HepG2 (cell line): Measurements from ENCODE around the gene TCF19.

Experiments used
- AGO2 ChIP-seq: fragments of 200-400 bp; formaldehyde crosslinking; optimal IDR thresholded peaks from 2 replicates; pipeline ENCODE3; 2017; ENCODE audit warnings: mild to moderate bottlenecking, low read depth, low read length, moderate library complexity
- ATF3 ChIP-seq: sonication (generic); formaldehyde crosslinking; IDR thresholded peaks from 2 replicates; pipeline ENCODE4 v1.4.0; 2020; ENCODE audit warnings: missing genetic modification reagents
- CTCF ChIP-seq: sonication (generic); formaldehyde crosslinking; IDR thresholded peaks from 2 replicates; pipeline ENCODE4 v1.5.0; 2020; ENCODE audit warnings: mild to moderate bottlenecking, missing genetic modification reagents, moderate library complexity
- EZH2 ChIP-seq: conservative IDR thresholded peaks from 2 replicates; pipeline ENCODE4 v1.6.1; 2012; ENCODE audit warnings: mild to moderate bottlenecking, low read depth, low read length, moderate library complexity
- GATAD2A ChIP-seq: IDR thresholded peaks from 2 replicates; pipeline ENCODE4 v1.6.1; 2016
- MYNN ChIP-seq: sonication (generic); formaldehyde crosslinking; IDR thresholded peaks from 2 replicates; pipeline ENCODE4 v1.4.0; 2020; ENCODE audit warnings: mild to moderate bottlenecking, low read depth, missing genetic modification reagents
- NFE2L1 ChIP-seq: sonication (generic); formaldehyde crosslinking; IDR thresholded peaks from 2 replicates; pipeline ENCODE4 v1.4.0; 2020; ENCODE audit warnings: missing genetic modification reagents, mild to moderate bottlenecking, borderline replicate concordance
- PTBP1 ChIP-seq: fragments of 200-400 bp; formaldehyde crosslinking; IDR thresholded peaks from 2 replicates; pipeline ENCODE4 v1.6.1; 2018; ENCODE audit warnings: low read length, low read depth; ENCODE audit not compliant: poor library complexity, severe bottlenecking
- REST ChIP-seq, 2 experiments: IDR thresholded peaks; 2 replicates each; pipeline ENCODE4 v1.6.1; 2011 to 2012; ENCODE audit warnings: low read length in 2 of 2, borderline replicate concordance in 1 of 2, low read depth in 1 of 2, mild to moderate bottlenecking in 1 of 2, moderate library complexity in 1 of 2
- SUZ12 ChIP-seq: fragments of 150-350 bp; IDR thresholded peaks from 2 replicates; pipeline ENCODE4 v1.6.1; 2014; ENCODE audit warnings: low read depth, low read length
- ZBTB4 ChIP-seq: sonication (generic); formaldehyde crosslinking; IDR thresholded peaks from 2 replicates; pipeline ENCODE4 v1.4.0; 2020; ENCODE audit warnings: missing genetic modification reagents, mild to moderate bottlenecking, borderline replicate concordance
- ZNF224 ChIP-seq: sonication (generic); formaldehyde crosslinking; IDR thresholded peaks from 2 replicates; pipeline ENCODE4 v1.5.0; 2020; ENCODE audit warnings: mild to moderate bottlenecking, missing genetic modification reagents
- ZNF24 ChIP-seq: fragments of 450-650 bp; IDR thresholded peaks from 2 replicates; pipeline ENCODE4 v1.6.1; 2017; ENCODE audit warnings: antibody characterized with exemption, mild to moderate bottlenecking
- ZNF3 ChIP-seq: IDR thresholded peaks from 2 replicates; pipeline ENCODE4 v1.7.0; 2017; ENCODE audit warnings: inconsistent platforms

GRCh38 chr6:31163922-31164321 lies 5.5 kb downstream of the TCF19 start:
- TF ChIP-seq ZBTB4 (CRISPR knock-in tag) (no peak), SUZ12 (no peak), ZNF24 (no peak), NFE2L1 (CRISPR knock-in tag) (no peak), ATF3 (CRISPR knock-in tag) (no peak), CTCF (CRISPR knock-in tag) (no peak), EZH2 (no peak), PTBP1 (no peak), MYNN (CRISPR knock-in tag) (no peak), ZNF224 (CRISPR knock-in tag) (no peak), AGO2 (no peak), REST (IDR thresholded peaks at IDR 0.05; ENCODE audit: borderline replicate concordance in 1 of 2, low read depth in 1 of 2, low read length in 2 of 2) (no peak), GATAD2A (CRISPR knock-in tag) (no peak), ZNF3 (CRISPR knock-in tag) (no peak)
